ENCODE results near the gene WDR17. TPM values are rescaled to one million over a fixed set of nuclear protein-coding genes. Genes with fewer than 3 reads are reported as not detected.

Gene WDR17
- total and polyA plus RNA-seq, 8 donors = 0.68 to 3.0 (median 2.2) TPM

DNA sequence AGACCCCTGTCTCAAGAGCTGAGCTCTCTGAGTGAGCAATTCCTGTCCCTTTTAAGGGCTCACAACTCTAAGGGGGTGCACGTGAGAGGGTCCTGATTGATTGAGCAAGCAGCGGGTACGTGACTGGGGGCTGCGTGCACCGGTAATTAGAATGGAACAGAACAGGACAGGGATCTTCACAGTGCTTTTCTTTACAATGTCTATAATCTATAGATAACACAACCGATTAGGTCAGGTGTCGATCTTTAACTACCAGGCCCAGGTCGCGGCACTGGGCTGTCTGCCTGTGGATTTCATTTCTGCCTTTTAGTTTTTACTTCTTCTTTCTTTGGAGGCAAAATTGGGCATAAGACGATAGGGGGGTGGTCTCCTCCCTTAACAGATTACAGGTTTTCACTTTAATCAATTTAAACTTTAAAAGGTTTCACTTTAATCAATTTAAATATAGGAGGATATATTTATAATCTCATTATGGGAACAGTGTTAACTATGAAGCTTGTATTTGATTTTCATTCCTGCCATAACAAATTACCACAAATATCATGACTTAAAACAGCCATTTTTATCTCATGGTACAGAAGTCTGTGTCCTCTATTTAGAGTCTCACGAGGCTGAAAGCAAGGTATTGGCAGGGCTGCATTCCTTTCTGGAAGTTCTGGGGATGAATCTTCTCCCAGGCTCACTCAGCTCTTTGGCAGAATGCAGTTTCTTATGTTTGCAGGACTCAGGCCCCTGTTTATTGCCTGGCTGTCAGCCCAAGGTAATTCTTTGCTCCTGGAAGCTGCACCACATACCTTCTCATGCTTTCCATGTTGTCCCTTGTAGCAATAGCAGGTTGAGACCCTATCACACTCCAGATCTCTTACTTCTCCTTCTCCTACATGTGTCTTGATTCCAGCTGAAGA lies 124.5 kb downstream of the WDR17 start:
- intact Hi-C loops (cut with DNase I) = no loop called here
- no peaks in the 10 kb centered on the region for H3K9me3 ChIP-seq
- H3K4me1 ChIP-seq = no peaks in the 10 kb centered on the region
- H3K27ac ChIP-seq = no peak overlapping the region
- FAIRE-seq (no peak), ATAC-seq (no peak), DNase-seq (no peak)
- TF ChIP-seq, protein P1, sequence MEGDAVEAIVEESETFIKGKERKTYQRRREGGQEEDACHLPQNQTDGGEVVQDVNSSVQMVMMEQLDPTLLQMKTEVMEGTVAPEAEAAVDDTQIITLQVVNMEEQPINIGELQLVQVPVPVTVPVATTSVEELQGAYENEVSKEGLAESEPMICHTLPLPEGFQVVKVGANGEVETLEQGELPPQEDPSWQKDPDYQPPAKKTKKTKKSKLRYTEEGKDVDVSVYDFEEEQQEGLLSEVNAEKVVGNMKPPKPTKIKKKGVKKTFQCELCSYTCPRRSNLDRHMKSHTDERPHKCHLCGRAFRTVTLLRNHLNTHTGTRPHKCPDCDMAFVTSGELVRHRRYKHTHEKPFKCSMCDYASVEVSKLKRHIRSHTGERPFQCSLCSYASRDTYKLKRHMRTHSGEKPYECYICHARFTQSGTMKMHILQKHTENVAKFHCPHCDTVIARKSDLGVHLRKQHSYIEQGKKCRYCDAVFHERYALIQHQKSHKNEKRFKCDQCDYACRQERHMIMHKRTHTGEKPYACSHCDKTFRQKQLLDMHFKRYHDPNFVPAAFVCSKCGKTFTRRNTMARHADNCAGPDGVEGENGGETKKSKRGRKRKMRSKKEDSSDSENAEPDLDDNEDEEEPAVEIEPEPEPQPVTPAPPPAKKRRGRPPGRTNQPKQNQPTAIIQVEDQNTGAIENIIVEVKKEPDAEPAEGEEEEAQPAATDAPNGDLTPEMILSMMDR (IDR thresholded peaks at IDR 0.05) = no peak
- H3K36me3 ChIP-seq = no peaks in the 10 kb centered on the region
- peaks cover 0 to 4% (median 0%) of the 10 kb centered on the region in 4 donors for H3K27me3 ChIP-seq
- WGBS, 2 donors = 63 to 69% methylated on average over 11 of the region's 11 CpGs
- H3K4me3 ChIP-seq = no peak overlapping the region

DNA sequence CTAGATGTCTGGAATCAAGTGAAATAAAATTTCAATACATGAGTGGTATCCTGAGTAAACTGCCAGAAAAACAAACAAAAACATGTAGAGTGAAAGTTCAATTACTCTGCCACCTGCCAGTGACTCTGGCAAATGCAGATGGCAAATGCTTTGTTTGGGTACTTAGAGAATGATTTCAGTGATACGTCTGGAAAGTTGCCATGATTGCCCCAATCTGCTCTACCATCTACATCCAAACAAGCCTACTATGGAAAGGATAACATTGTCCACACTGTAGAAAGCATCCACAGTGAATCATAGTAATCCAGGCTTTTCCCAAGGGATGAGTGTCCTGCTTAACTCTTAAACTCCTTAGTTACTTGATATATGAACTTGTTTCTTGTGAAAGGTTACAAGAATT lies 126.3 kb downstream of the WDR17 start:
- intact Hi-C loops (cut with DNase I) = no loop called here
- Histone ChIP-seq H3K4me1 (peaks cover 0 to 4% (median 0%) of the 10 kb centered on the region in 3 donors), H3K27me3 (peaks cover 0 to 4% (median 0%) of the 10 kb centered on the region in 4 donors), H3K4me3 (no peak overlapping the region), H3K27ac (no peak overlapping the region), H3K36me3 (no peaks in the 10 kb centered on the region), H3K9me3 (no peaks in the 10 kb centered on the region)
- 11 to 27% methylated on average over 1 of the region's 1 CpG for WGBS, 2 donors
- ATAC-seq (no peak), DNase-seq (no peak), FAIRE-seq (no peak)
- TF ChIP-seq, protein P1 (IDR thresholded peaks at IDR 0.05) = no peak

DNA sequence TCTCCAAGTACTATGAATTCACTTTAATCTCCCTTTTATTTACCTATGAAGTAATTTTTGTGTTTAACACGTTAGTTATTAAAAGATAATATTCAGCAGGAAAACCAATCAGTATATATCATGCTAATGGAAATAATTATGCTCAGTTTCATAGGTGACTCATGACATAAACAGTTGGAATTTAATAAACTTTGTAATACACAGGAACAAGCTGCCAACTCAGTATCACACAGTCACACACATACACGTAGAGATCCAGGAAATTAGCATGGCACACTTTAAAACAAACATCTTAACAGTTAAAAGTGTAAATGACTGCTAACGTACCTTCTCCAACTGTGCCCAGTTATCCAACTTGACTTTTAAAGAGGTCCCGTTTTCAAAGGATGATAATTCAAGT lies 127.5 kb downstream of the WDR17 start:
- WGBS, 2 donors = 13 to 14% methylated on average over 4 of the region's 4 CpGs
- H3K9me3 ChIP-seq = no peaks in the 10 kb centered on the region
- no peak for FAIRE-seq
- peaks cover 0 to 4% (median 0%) of the 10 kb centered on the region in 4 donors for H3K27me3 ChIP-seq
- peaks cover 0 to 4% (median 0%) of the 10 kb centered on the region in 3 donors for H3K4me1 ChIP-seq
- intact Hi-C loops (cut with DNase I) = no loop called here
- no peaks in the 10 kb centered on the region for H3K36me3 ChIP-seq
- TF ChIP-seq, protein P1 (IDR thresholded peaks at IDR 0.05) = no peak
- DNase-seq = no peak
- ATAC-seq = no peak
- no peak overlapping the region for H3K4me3 ChIP-seq
- no peak overlapping the region for H3K27ac ChIP-seq

DNA sequence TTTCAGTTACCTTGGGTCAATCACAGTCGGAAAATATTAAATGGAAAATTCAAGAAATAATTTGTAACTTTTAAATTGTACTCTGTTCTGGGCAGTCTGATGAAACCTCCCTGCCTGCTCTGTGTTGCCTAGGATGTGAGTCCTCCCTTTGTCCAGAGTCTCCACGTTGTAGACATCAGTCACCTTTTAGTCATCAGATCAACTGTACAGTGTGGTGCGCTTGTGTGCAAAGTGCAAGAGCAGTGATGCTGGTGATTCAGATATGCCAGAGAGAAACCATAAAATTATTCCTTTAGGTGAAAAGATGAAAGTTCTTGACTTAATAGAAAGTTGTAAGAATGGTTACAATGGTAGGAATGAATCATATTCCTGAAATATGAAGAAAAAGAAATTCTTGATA lies 128.3 kb downstream of the WDR17 start:
- ATAC-seq = no peak
- Histone ChIP-seq H3K4me1 (peaks cover 0 to 4% (median 0%) of the 10 kb centered on the region in 3 donors), H3K27ac (no peak overlapping the region), H3K4me3 (no peak overlapping the region), H3K36me3 (no peaks in the 10 kb centered on the region), H3K27me3 (peaks cover 0 to under 1% (median 0%) of the 10 kb centered on the region in 4 donors), H3K9me3 (no peaks in the 10 kb centered on the region)
- 64 to 74% methylated on average over 3 of the region's 3 CpGs for WGBS, 2 donors
- intact Hi-C loops (cut with DNase I) = no loop called here
- FAIRE-seq = no peak
- TF ChIP-seq, protein P1 (IDR thresholded peaks at IDR 0.05) = no peak
- no peak for DNase-seq

Data from pancreas (tissue), 10 donors.